HCT116 (cell line): ENCODE measurements around the gene SH3BP4. TPM values are rescaled to one million over a fixed set of nuclear protein-coding genes. Genes with fewer than 3 reads are reported as not detected.

ENCODE experiments used
- ATAC-seq: fragments of 200-7000 bp; cut with Tn5 transposase; 2 replicates; pipeline ENCODE4 v1.9.1; 2020; ENCODE audit warnings: mild to moderate bottlenecking, moderate library complexity
- BruUV-seq: library from RNA; stranded (reverse); fragments of 400-500 nt; replicated peaks from 2 replicates; lab custom pipeline; 2021; lab: Mats Ljungman, UMichigan
- CTCF ChIA-PET: fragments of 300-600 bp; sonication (Branson Sonifier 250); formaldehyde crosslinking; loops from one replicate; lab custom pipeline; 2021; ENCODE audit warnings: antibody characterized with exemption; lab: Charles Lee
- POLR2A ChIA-PET: fragments of 300-600, 350-600 bp; sonication (Branson Sonifier 250); formaldehyde crosslinking; loops from one replicate; lab custom pipeline; 2021; ENCODE audit warnings: antibody characterized with exemption; lab: Charles Lee
- RAD21 ChIA-PET, 2 experiments: fragments of 300-600 bp; sonication (Branson Sonifier 250); formaldehyde crosslinking; loops; one replicate each; lab custom pipeline; 2023; ENCODE audit warnings: low total read pairs in 2 of 2; ENCODE audit not compliant: uncharacterized antibody in 2 of 2, unreplicated experiment in 2 of 2, low non-redundant PET in 1 of 2; lab: Charles Lee
- DNase-seq: peaks from one replicate; pipeline ENCODE4 v3.0.0-alpha.2; 2010; ENCODE audit warnings: low read depth, low spot score
- H2AFZ ChIP-seq: fragments of 200-600 bp; shearing (Covaris generic), sonication (generic); 2 replicates; pipeline ENCODE4 v1.6.1; 2017; ENCODE audit warnings: low read depth, mixed run types, mixed read lengths, antibody characterized with exemption, low read length; ENCODE audit not compliant: poor library complexity, severe bottlenecking
- H3K27ac ChIP-seq: 2 replicates; pipeline ENCODE4 v1.5.1; 2012; ENCODE audit warnings: low read depth, low read length
- H3K27me3 ChIP-seq: fragments of 200-600 bp; sonication (generic); 2 replicates; pipeline ENCODE4 v1.6.1; 2016; ENCODE audit warnings: mixed run types, low read length, mixed read lengths; ENCODE audit not compliant: insufficient read depth
- H3K36me3 ChIP-seq, 2 experiments: fragments of 200-500 bp in 1 of 2; fragments of 200-600 bp in 1 of 2; sonication (Bioruptor generic) in 1 of 2; sonication (generic) in 1 of 2; 2 replicates each; pipeline versions ENCODE4 v1.5.1 to v1.6.1; 2014 to 2016; ENCODE audit warnings: low read length in 2 of 2, inconsistent platforms in 1 of 2, mixed read lengths in 1 of 2, mixed run types in 1 of 2; ENCODE audit not compliant: insufficient read depth in 2 of 2, control insufficient read depth in 1 of 2
- H3K4me1 ChIP-seq, 2 experiments: fragments of 200-600 bp in 1 of 2; sonication (generic) in 1 of 2; 2 replicates each; pipeline versions ENCODE4 v1.5.1 to v1.6.1; 2012 to 2017; ENCODE audit warnings: low read length in 2 of 2, inconsistent platforms in 1 of 2, mild to moderate bottlenecking in 1 of 2, mixed read lengths in 1 of 2, mixed run types in 1 of 2, moderate library complexity in 1 of 2; ENCODE audit not compliant: insufficient read depth in 2 of 2, control insufficient read depth in 1 of 2
- H3K4me2 ChIP-seq: fragments of 200-600 bp; sonication (generic); 2 replicates; pipeline ENCODE4 v1.6.1; 2017; ENCODE audit warnings: mixed run types, low read length, mixed read lengths
- H3K4me3 ChIP-seq, 2 experiments: fragments of 200-600 bp in 1 of 2; sonication (generic) in 1 of 2; replicated peaks in 1 of 2; 2 replicates each; pipeline ENCODE4 v1.5.1; 2011 to 2016; ENCODE audit warnings: low read length in 2 of 2, control low read depth in 1 of 2, low read depth in 1 of 2, mild to moderate bottlenecking in 1 of 2, mixed read lengths in 1 of 2, mixed run types in 1 of 2
- H3K79me2 ChIP-seq: fragments of 200-600 bp; sonication (generic); 2 replicates; pipeline ENCODE4 v1.6.1; 2017; ENCODE audit warnings: mild to moderate bottlenecking, mixed run types, low read length, moderate library complexity, mixed read lengths; ENCODE audit not compliant: insufficient read depth
- H3K9ac ChIP-seq: fragments of 200-600 bp; sonication (generic); 2 replicates; pipeline ENCODE4 v1.6.1; 2016; ENCODE audit warnings: low read length, mixed read lengths
- H3K9me2 ChIP-seq: fragments of 200-600 bp; sonication (generic), shearing (Covaris generic); 2 replicates; pipeline ENCODE4 v1.6.1; 2017; ENCODE audit warnings: mixed run types, mild to moderate bottlenecking, moderate library complexity; ENCODE audit not compliant: insufficient read depth
- H3K9me3 ChIP-seq, 2 experiments: fragments of 200-500 bp in 1 of 2; fragments of 200-600 bp in 1 of 2; sonication (Bioruptor generic) in 1 of 2; sonication (generic) in 1 of 2; 2 replicates each; pipeline ENCODE4 v1.6.1; 2014 to 2017; ENCODE audit warnings: low read length in 2 of 2, mixed read lengths in 2 of 2, inconsistent platforms in 1 of 2, low read depth in 1 of 2, mild to moderate bottlenecking in 1 of 2, mixed run types in 1 of 2, moderate library complexity in 1 of 2; ENCODE audit not compliant: control insufficient read depth in 1 of 2, insufficient read depth in 1 of 2
- H4K20me1 ChIP-seq: fragments of 200-600 bp; sonication (generic), shearing (Covaris generic); 2 replicates; pipeline ENCODE4 v1.6.1; 2017; ENCODE audit warnings: mixed run types, mild to moderate bottlenecking, moderate library complexity; ENCODE audit not compliant: insufficient read depth
- ATF3 ChIP-seq: IDR thresholded peaks from 2 replicates; pipeline ENCODE4 v1.6.1; 2012
- CBX3 ChIP-seq: IDR thresholded peaks from 2 replicates; pipeline ENCODE4 v1.6.1; 2012; ENCODE audit warnings: low read depth
- CEBPB ChIP-seq: IDR thresholded peaks from 2 replicates; pipeline ENCODE4 v1.6.1; 2012; ENCODE audit warnings: low read depth
- CTCF ChIP-seq, 3 experiments: fragments of 200-600 bp in 1 of 3; sonication (generic) in 1 of 3; IDR thresholded peaks in 2 of 3; conservative IDR thresholded peaks in 1 of 3; 2 replicates each; pipeline ENCODE4 v1.5.1; 2012 to 2017; ENCODE audit warnings: low read depth in 2 of 3, low read length in 2 of 3, antibody characterized with exemption in 1 of 3, borderline replicate concordance in 1 of 3, control low read depth in 1 of 3, mild to moderate bottlenecking in 1 of 3, mixed read lengths in 1 of 3, mixed run types in 1 of 3, moderate library complexity in 1 of 3; ENCODE audit not compliant: insufficient read depth in 1 of 3
- EGR1 ChIP-seq: IDR thresholded peaks from 2 replicates; pipeline ENCODE4 v1.6.1; 2012; ENCODE audit warnings: low read depth
- ELF1 ChIP-seq: IDR thresholded peaks from 2 replicates; pipeline ENCODE4 v1.6.1; 2012; ENCODE audit warnings: low read depth, borderline replicate concordance
- EZH2 ChIP-seq: fragments of 200-600 bp; sonication (generic); IDR thresholded peaks from 2 replicates; pipeline ENCODE4 v1.6.1; 2017; ENCODE audit warnings: antibody characterized with exemption, mixed run types
- FOSL1 ChIP-seq: IDR thresholded peaks from 2 replicates; pipeline ENCODE4 v1.6.1; 2012; ENCODE audit warnings: low read depth
- JUND ChIP-seq: IDR thresholded peaks from 2 replicates; pipeline ENCODE4 v1.6.1; 2012
- MAX ChIP-seq: IDR thresholded peaks from 2 replicates; pipeline ENCODE4 v1.6.1; 2012
- RAD21 ChIP-seq: IDR thresholded peaks from 2 replicates; pipeline ENCODE4 v1.6.1; 2012; ENCODE audit warnings: low read depth, mild to moderate bottlenecking
- REST ChIP-seq: IDR thresholded peaks from 2 replicates; pipeline ENCODE4 v1.6.1; 2012; ENCODE audit warnings: low read depth
- SRF ChIP-seq: IDR thresholded peaks from 2 replicates; pipeline ENCODE4 v1.6.1; 2012; ENCODE audit warnings: low read depth
- TCF7L2 ChIP-seq: IDR thresholded peaks from 2 replicates; pipeline ENCODE4 v1.7.0; 2011; ENCODE audit warnings: borderline replicate concordance, inconsistent platforms; ENCODE audit not compliant: insufficient read depth, insufficient read length; ENCODE audit errors: extremely low read depth
- ZFX ChIP-seq: fragments of 450-650 bp; IDR thresholded peaks from 2 replicates; pipeline ENCODE4 v1.6.1; 2017
- ZNF274 ChIP-seq: fragments of 200-500 bp; sonication (Bioruptor generic); IDR thresholded peaks from 2 replicates; pipeline ENCODE4 v1.6.1; 2014; ENCODE audit warnings: mild to moderate bottlenecking, low read depth, low read length, inconsistent platforms
- intact Hi-C: fragments of 100-400 bp; cut with micrococcal nuclease; formaldehyde crosslinking; loops from 2 replicates; pipeline ENCODE4 v1.10.0; 2022
- total RNA-seq: library from RNA; stranded (reverse); gene quantifications from one replicate; pipeline ENCODE4 v1.2.1, GENCODE V29; 2021; ENCODE audit not compliant: unreplicated experiment

SH3BP4 gene
- total RNA-seq, 1 experiment from 2014 or later, result 32.9 TPM

- TF ChIP-seq CTCF (IDR thresholded peaks at IDR 0.05 in 2 of 3, conservative IDR thresholded peaks at IDR 0.05 in 1 of 3; ENCODE audit: borderline replicate concordance in 1 of 3, insufficient read depth in 1 of 3, low read depth in 2 of 3, low read length in 2 of 3), result no peak
- TF ChIP-seq CBX3, result no peak
- no peak for TF ChIP-seq RAD21
- TF ChIP-seq SRF, result no peak
- TF ChIP-seq ELF1, result no peak
- TF ChIP-seq MAX, result no peak
Measured at GRCh38 chr2:235084424-235084823, 132.6 kb downstream of the SH3BP4 start (continued).

GRCh38 chr2:235085476-235085875 is 133.7 kb downstream of the SH3BP4 start:
- DNase-seq (no peak), ATAC-seq (no peak)
- Histone ChIP-seq H3K36me3 (no peaks in the 10 kb centered on the region), H3K27ac (no peak overlapping the region), H3K4me3 (no peak overlapping the region), H3K9ac (no peak overlapping the region), H4K20me1 (no peaks in the 10 kb centered on the region), H3K9me2 (no peaks in the 10 kb centered on the region), H2AFZ (no peak overlapping the region), H3K9me3 (no peaks in the 10 kb centered on the region), H3K4me2 (no peak overlapping the region), H3K27me3 (no peaks in the 10 kb centered on the region), H3K4me1 (no peaks in the 10 kb centered on the region), H3K79me2 (no peaks in the 10 kb centered on the region)
- BruUV-seq, result no TSS peak
- ChIA-PET RAD21 (no interaction called here), CTCF (no interaction called here), POLR2A (no interaction called here)
- intact Hi-C loops, result no loop called here
- no peak for TF ChIP-seq SRF
- no peak for TF ChIP-seq EGR1
- no peak for TF ChIP-seq ZFX
- no peak for TF ChIP-seq RAD21
- TF ChIP-seq EZH2, result no peak
- TF ChIP-seq TCF7L2, result no peak
- no peak for TF ChIP-seq JUND
- TF ChIP-seq REST, result no peak
- TF ChIP-seq CEBPB, result no peak
- no peak for TF ChIP-seq FOSL1
- TF ChIP-seq ATF3, result no peak
- no peak for TF ChIP-seq ZNF274
- no peak for TF ChIP-seq CTCF (IDR thresholded peaks at IDR 0.05 in 2 of 3, conservative IDR thresholded peaks at IDR 0.05 in 1 of 3; ENCODE audit: borderline replicate concordance in 1 of 3, insufficient read depth in 1 of 3, low read depth in 2 of 3, low read length in 2 of 3)
- no peak for TF ChIP-seq ELF1
